ENCODE data around the gene DPM3. TPM values are rescaled to one million over a fixed set of nuclear protein-coding genes. Genes with fewer than 3 reads are reported as not detected.

Gene DPM3
- total RNA-seq, 5 donors from 2014 or later (not counting 1 experiment from before 2014, with no cell fraction given): 26.9 to 70.7 (median 64.5) TPM

- H3K27ac ChIP-seq (ENCODE audit: low read length): no peak overlapping the region
- H3K27ac Mint-ChIP-seq: no peak overlapping the region
- DNase-seq (no peak), ATAC-seq (replicated peaks in 1 of 4) (no peak)
- no peaks in the 10 kb centered on the region for H3K27me3 ChIP-seq (replicated peaks in 1 of 2; ENCODE audit: control insufficient read depth in 2 of 2, extremely low read depth in 1 of 2, insufficient read depth in 2 of 2, low read length in 1 of 2)
- H3K9me3 ChIP-seq: no peaks in the 10 kb centered on the region
- WGBS (ENCODE audit: insufficient coverage): 87% methylated on average over 6 of the region's 6 CpGs
- H3K4me1 ChIP-seq (ENCODE audit: control insufficient read depth in 1 of 2, extremely low read depth in 1 of 2, insufficient read depth in 2 of 2, low read length in 2 of 2): no peaks in the 10 kb centered on the region
- peaks cover 4 to 7% (median 5%) of the 10 kb centered on the region in 3 donors for H3K4me1 Mint-ChIP-seq
- H3K9me3 Mint-ChIP-seq: no peaks in the 10 kb centered on the region
- ChIA-PET POLR2A (no interaction called here), CTCF (interaction anchor here in 1 of 2 donors (1.1 kb wide), 1 partner anchor 9 kb away, joined by 3 read pairs; no protein-coding TSS in a partner anchor)
- H3K36me3 ChIP-seq (ENCODE audit: control insufficient read depth in 2 of 2, extremely low read depth in 1 of 2, insufficient read depth in 1 of 2, low read length in 1 of 2): peaks cover 0 to 3% of the 10 kb centered on the region in 2 donors
- no peak overlapping the region for H3K4me3 Mint-ChIP-seq
- no peaks in the 10 kb centered on the region for H3K27me3 Mint-ChIP-seq
- peaks cover 14% of the 10 kb centered on the region for H3K36me3 Mint-ChIP-seq
- H3K4me3 ChIP-seq (ENCODE audit: control insufficient read depth in 1 of 2, extremely low read depth in 1 of 2, low read length in 1 of 2): no peak overlapping the region
Observed at GRCh38 chr1:155185783-155186066, 45.4 kb upstream of the DPM3 start.

- no peaks in the 10 kb centered on the region for H3K27me3 ChIP-seq (replicated peaks in 1 of 2; ENCODE audit: control insufficient read depth in 2 of 2, extremely low read depth in 1 of 2, insufficient read depth in 2 of 2, low read length in 1 of 2)
- DNase-seq: peak in 1 of 35 experiments; percentile 33
- H3K27ac Mint-ChIP-seq: no peak overlapping the region
Observed at GRCh38 chr1:155184835-155185782, 44.8 kb upstream of the DPM3 start.

GRCh38 chr1:155184351-155184811 lies 44.0 kb upstream of the DPM3 start:
- Histone ChIP-seq H3K27me3 (replicated peaks in 1 of 2; ENCODE audit: control insufficient read depth in 2 of 2, extremely low read depth in 1 of 2, insufficient read depth in 2 of 2, low read length in 1 of 2) (no peaks in the 10 kb centered on the region), H3K4me3 (ENCODE audit: control insufficient read depth in 1 of 2, extremely low read depth in 1 of 2, low read length in 1 of 2) (no peak overlapping the region), H3K36me3 (ENCODE audit: control insufficient read depth in 2 of 2, extremely low read depth in 1 of 2, insufficient read depth in 1 of 2, low read length in 1 of 2) (peaks cover 7 to 8% of the 10 kb centered on the region in 2 donors), H3K27ac (ENCODE audit: low read length) (no peak overlapping the region), H3K4me1 (ENCODE audit: control insufficient read depth in 1 of 2, extremely low read depth in 1 of 2, insufficient read depth in 2 of 2, low read length in 2 of 2) (no peaks in the 10 kb centered on the region), H3K9me3 (no peaks in the 10 kb centered on the region)
- POLR2A ChIA-PET: interaction anchor here in 1 of 2 donors (0.5 kb wide), 1 partner anchor 292 kb away, joined by 4 read pairs; no protein-coding TSS in a partner anchor
- peak in 1 of 4 experiments; percentile 17 for ATAC-seq (replicated peaks in 1 of 4)
- Mint-ChIP-seq H3K27ac (no peak overlapping the region), H3K4me3 (no peak overlapping the region), H3K27me3 (no peaks in the 10 kb centered on the region), H3K36me3 (peaks cover 14% of the 10 kb centered on the region), H3K4me1 (peaks cover 4 to 7% (median 5%) of the 10 kb centered on the region in 3 donors), H3K9me3 (no peaks in the 10 kb centered on the region)
- CTCF ChIA-PET: no interaction called here
- no peak for DNase-seq
- 93% methylated on average over 2 of the region's 4 CpGs for WGBS (ENCODE audit: insufficient coverage)

More at GRCh38 chr1:155184835-155185782, 44.8 kb upstream of the DPM3 start:
- ATAC-seq (replicated peaks in 1 of 4): no peak
- no peaks in the 10 kb centered on the region for H3K9me3 Mint-ChIP-seq
- H3K9me3 ChIP-seq: no peaks in the 10 kb centered on the region
- H3K4me3 ChIP-seq (ENCODE audit: control insufficient read depth in 1 of 2, extremely low read depth in 1 of 2, low read length in 1 of 2): no peak overlapping the region
- H3K36me3 Mint-ChIP-seq: peaks cover 14% of the 10 kb centered on the region
- peaks cover 0 to 3% of the 10 kb centered on the region in 2 donors for H3K36me3 ChIP-seq (ENCODE audit: control insufficient read depth in 2 of 2, extremely low read depth in 1 of 2, insufficient read depth in 1 of 2, low read length in 1 of 2)
- no peaks in the 10 kb centered on the region for H3K4me1 ChIP-seq (ENCODE audit: control insufficient read depth in 1 of 2, extremely low read depth in 1 of 2, insufficient read depth in 2 of 2, low read length in 2 of 2)
- WGBS (ENCODE audit: insufficient coverage): 81% methylated on average over 18 of the region's 21 CpGs
- H3K4me3 Mint-ChIP-seq: no peak overlapping the region
- no peaks in the 10 kb centered on the region for H3K27me3 Mint-ChIP-seq
- H3K27ac ChIP-seq (ENCODE audit: low read length): no peak overlapping the region
- ChIA-PET POLR2A (no interaction called here), CTCF (interaction anchor here in 1 of 2 donors (1.1 kb wide), 1 partner anchor 10 kb away, joined by 3 read pairs; no protein-coding TSS in a partner anchor)
- peaks cover 4 to 7% (median 5%) of the 10 kb centered on the region in 3 donors for H3K4me1 Mint-ChIP-seq

GRCh38 chr1:155183775-155184221 lies 43.5 kb upstream of the DPM3 start:
- Mint-ChIP-seq H3K27ac (no peak overlapping the region), H3K36me3 (peaks cover 18% of the 10 kb centered on the region), H3K27me3 (no peaks in the 10 kb centered on the region), H3K9me3 (no peaks in the 10 kb centered on the region), H3K4me3 (no peak overlapping the region), H3K4me1 (peaks cover 4 to 7% (median 5%) of the 10 kb centered on the region in 3 donors)
- DNase-seq (no peak), ATAC-seq (replicated peaks in 1 of 4) (no peak)
- Histone ChIP-seq H3K4me1 (ENCODE audit: control insufficient read depth in 1 of 2, extremely low read depth in 1 of 2, insufficient read depth in 2 of 2, low read length in 2 of 2) (no peaks in the 10 kb centered on the region), H3K27me3 (replicated peaks in 1 of 2; ENCODE audit: control insufficient read depth in 2 of 2, extremely low read depth in 1 of 2, insufficient read depth in 2 of 2, low read length in 1 of 2) (no peaks in the 10 kb centered on the region), H3K9me3 (no peaks in the 10 kb centered on the region), H3K36me3 (ENCODE audit: control insufficient read depth in 2 of 2, extremely low read depth in 1 of 2, insufficient read depth in 1 of 2, low read length in 1 of 2) (peaks cover 8 to 12% of the 10 kb centered on the region in 2 donors), H3K27ac (ENCODE audit: low read length) (no peak overlapping the region), H3K4me3 (ENCODE audit: control insufficient read depth in 1 of 2, extremely low read depth in 1 of 2, low read length in 1 of 2) (no peak overlapping the region)
- WGBS (ENCODE audit: insufficient coverage): 96% methylated on average over 20 of the region's 20 CpGs
- POLR2A ChIA-PET: interaction anchor here in 1 of 2 donors (0.5 kb wide), 1 partner anchor 291 kb away, joined by 4 read pairs; no protein-coding TSS in a partner anchor
- CTCF ChIA-PET: no interaction called here

- Histone ChIP-seq H3K27ac (ENCODE audit: low read length) (no peak overlapping the region), H3K27me3 (replicated peaks in 1 of 2; ENCODE audit: control insufficient read depth in 2 of 2, extremely low read depth in 1 of 2, insufficient read depth in 2 of 2, low read length in 1 of 2) (no peaks in the 10 kb centered on the region), H3K36me3 (ENCODE audit: control insufficient read depth in 2 of 2, extremely low read depth in 1 of 2, insufficient read depth in 1 of 2, low read length in 1 of 2) (peaks cover 11 to 25% of the 10 kb centered on the region in 2 donors), H3K4me1 (ENCODE audit: control insufficient read depth in 1 of 2, extremely low read depth in 1 of 2, insufficient read depth in 2 of 2, low read length in 2 of 2) (peaks cover 0 to 3% of the 10 kb centered on the region in 2 experiments), H3K4me3 (ENCODE audit: control insufficient read depth in 1 of 2, extremely low read depth in 1 of 2, low read length in 1 of 2) (no peak overlapping the region), H3K9me3 (no peaks in the 10 kb centered on the region)
- WGBS (ENCODE audit: insufficient coverage): 97% methylated on average over 4 of the region's 7 CpGs
- ChIA-PET POLR2A (no interaction called here), CTCF (no interaction called here)
- Mint-ChIP-seq H3K4me3 (no peak overlapping the region), H3K27ac (no peak overlapping the region), H3K27me3 (no peaks in the 10 kb centered on the region), H3K4me1 (peaks cover 0 to 2% (median under 1%) of the 10 kb centered on the region in 3 donors), H3K9me3 (no peaks in the 10 kb centered on the region), H3K36me3 (peaks cover 19% of the 10 kb centered on the region)
- ATAC-seq (replicated peaks in 1 of 4) (no peak), DNase-seq (no peak)
Observed at GRCh38 chr1:155182052-155182550, 41.8 kb upstream of the DPM3 start.

- Mint-ChIP-seq H3K27ac (no peak overlapping the region), H3K4me1 (peaks cover 5 to 7% (median 6%) of the 10 kb centered on the region in 3 donors), H3K36me3 (peaks cover 19% of the 10 kb centered on the region), H3K9me3 (no peaks in the 10 kb centered on the region), H3K4me3 (no peak overlapping the region), H3K27me3 (no peaks in the 10 kb centered on the region)
- no peaks in the 10 kb centered on the region for H3K27me3 ChIP-seq (replicated peaks in 1 of 2; ENCODE audit: control insufficient read depth in 2 of 2, extremely low read depth in 1 of 2, insufficient read depth in 2 of 2, low read length in 1 of 2)
- CTCF ChIA-PET: no interaction called here
- no peak overlapping the region for H3K27ac ChIP-seq (ENCODE audit: low read length)
- no peaks in the 10 kb centered on the region for H3K9me3 ChIP-seq
- H3K4me1 ChIP-seq (ENCODE audit: control insufficient read depth in 1 of 2, extremely low read depth in 1 of 2, insufficient read depth in 2 of 2, low read length in 2 of 2): peaks cover 3 to 9% of the 10 kb centered on the region in 2 experiments
- H3K36me3 ChIP-seq (ENCODE audit: control insufficient read depth in 2 of 2, extremely low read depth in 1 of 2, insufficient read depth in 1 of 2, low read length in 1 of 2): peaks cover 11 to 27% of the 10 kb centered on the region in 2 donors
- ATAC-seq (replicated peaks in 1 of 4) (no peak), DNase-seq (no peak)
- POLR2A ChIA-PET: no interaction called here
- WGBS (ENCODE audit: insufficient coverage): 90% methylated on average over 17 of the region's 18 CpGs
- no peak overlapping the region for H3K4me3 ChIP-seq (ENCODE audit: control insufficient read depth in 1 of 2, extremely low read depth in 1 of 2, low read length in 1 of 2)
Observed at GRCh38 chr1:155181371-155182051, 41.2 kb upstream of the DPM3 start.
